ENCODE measurements around the gene WDR45B. TPM values are rescaled to one million over a fixed set of nuclear protein-coding genes. Genes with fewer than 3 reads are reported as not detected.

WDR45B gene
- total and polyA plus RNA-seq, 8 donors = 28.3 to 63.2 (median 46.9) TPM

GRCh38 chr17:82670661-82671450, 22.6 kb upstream of the WDR45B start:
- WGBS, 2 donors = 89 to 93% methylated on average over 19 of the region's 19 CpGs
- intact Hi-C loops (cut with DNase I) = no loop called here
- no peaks in the 10 kb centered on the region for H3K36me3 ChIP-seq
- no peaks in the 10 kb centered on the region for H3K27me3 ChIP-seq
- no peak overlapping the region for H3K4me3 ChIP-seq
- H3K9me3 ChIP-seq = no peaks in the 10 kb centered on the region
- DNase-seq (peak in 2 of 6 donors; percentile 1 to 18), FAIRE-seq (no peak), ATAC-seq (no peak)
- no peaks in the 10 kb centered on the region for H3K4me1 ChIP-seq
- TF ChIP-seq CTCF (IDR thresholded peaks at IDR 0.05) = no peak
- H3K27ac ChIP-seq = no peak overlapping the region

GRCh38 chr17:82668631-82669099, 20.4 kb upstream of the WDR45B start:
- no peak for FAIRE-seq
- intact Hi-C loops (cut with DNase I) = loop anchor here in 1 of 3 donors (5.0 kb wide), 1 partner anchor 99 kb away; no protein-coding TSS in a partner anchor
- H3K27ac ChIP-seq = no peak overlapping the region
- no peaks in the 10 kb centered on the region for H3K9me3 ChIP-seq
- peak; percentile 45 to 67 (median 51) for TF ChIP-seq CTCF (IDR thresholded peaks at IDR 0.05)
- H3K4me1 ChIP-seq = no peaks in the 10 kb centered on the region
- H3K4me3 ChIP-seq = peak overlapping the region in 1 of 4 donors; percentile 22
- no peaks in the 10 kb centered on the region for H3K36me3 ChIP-seq
- DNase-seq = peak; percentile 62 to 88 (median 74)
- no peaks in the 10 kb centered on the region for H3K27me3 ChIP-seq
- 31 to 39% methylated on average over 20 of the region's 20 CpGs for WGBS, 2 donors
- ATAC-seq = peak; percentile 94 to 99 (median 97)

GRCh38 chr17:82668024-82668630, 19.9 kb upstream of the WDR45B start:
- DNase-seq (no peak), FAIRE-seq (no peak), ATAC-seq (peak in 1 of 4 donors; percentile 12)
- Histone ChIP-seq H3K4me3 (no peak overlapping the region), H3K4me1 (no peaks in the 10 kb centered on the region), H3K9me3 (no peaks in the 10 kb centered on the region), H3K27me3 (no peaks in the 10 kb centered on the region), H3K36me3 (no peaks in the 10 kb centered on the region), H3K27ac (no peak overlapping the region)
- no peak for TF ChIP-seq CTCF (IDR thresholded peaks at IDR 0.05)
- intact Hi-C loops (cut with DNase I) = loop anchor here in 1 of 3 donors (5.0 kb wide), 1 partner anchor 99 kb away; no protein-coding TSS in a partner anchor
- 72 to 73% methylated on average over 16 of the region's 16 CpGs for WGBS, 2 donors

- ATAC-seq (no peak), FAIRE-seq (no peak), DNase-seq (peak in 2 of 6 donors; percentile 40 to 48)
- H3K27me3 ChIP-seq = no peaks in the 10 kb centered on the region
- H3K27ac ChIP-seq = no peak overlapping the region
- H3K4me1 ChIP-seq = no peaks in the 10 kb centered on the region
- H3K9me3 ChIP-seq = no peaks in the 10 kb centered on the region
- TF ChIP-seq CTCF (IDR thresholded peaks at IDR 0.05) = no peak
- intact Hi-C loops (cut with DNase I) = loop anchor here in 1 of 3 donors (5.0 kb wide), 1 partner anchor 100 kb away; no protein-coding TSS in a partner anchor
- H3K36me3 ChIP-seq = no peaks in the 10 kb centered on the region
- WGBS, 2 donors = 83 to 91% methylated on average over 15 of the region's 15 CpGs
- H3K4me3 ChIP-seq = no peak overlapping the region
Measured at GRCh38 chr17:82667668-82668000, 19.4 kb upstream of the WDR45B start.
